ENCODE measurements around the gene TPRN. TPM values are rescaled to one million over a fixed set of nuclear protein-coding genes. Genes with fewer than 3 reads are reported as not detected.

Gene TPRN
- total RNA-seq, 1 experiment from 2014 or later, result 20.3 TPM

DNA sequence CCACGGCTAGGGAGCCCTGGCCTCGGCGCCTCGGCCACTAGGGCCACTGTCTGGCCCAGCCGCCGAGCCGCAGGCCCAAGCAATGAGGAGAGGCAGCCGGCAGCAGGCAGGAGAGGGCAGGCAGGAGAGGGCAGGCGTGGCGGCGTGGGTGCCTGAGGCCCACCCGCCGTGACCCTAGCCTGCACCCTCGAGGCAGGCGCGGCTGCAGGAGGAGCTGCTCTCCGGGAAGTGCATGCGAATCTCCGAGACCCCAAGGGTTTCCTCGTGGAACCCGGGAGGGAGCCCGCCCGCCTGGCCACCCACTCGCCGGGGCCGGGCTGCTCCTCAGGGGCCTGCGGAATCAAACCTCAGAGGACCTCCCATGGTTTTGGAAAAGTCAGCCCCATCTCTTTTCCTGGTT lies 52.3 kb downstream of the TPRN start:
- Mint-ChIP-seq H3K9me3 (ENCODE audit: low read depth, unreplicated experiment) (peaks cover 2% of the 10 kb centered on the region), H3K4me3 (ENCODE audit: low read depth, unreplicated experiment) (no peak overlapping the region), H3K4me1 (ENCODE audit: low read depth, unreplicated experiment) (no peaks in the 10 kb centered on the region), H3K27ac (ENCODE audit: unreplicated experiment) (no peak overlapping the region), H3K36me3 (ENCODE audit: insufficient read depth, unreplicated experiment) (peaks cover 6% of the 10 kb centered on the region), H3K27me3 (ENCODE audit: unreplicated experiment) (peaks cover 44% of the 10 kb centered on the region)
- TF ChIP-seq, protein P1, sequence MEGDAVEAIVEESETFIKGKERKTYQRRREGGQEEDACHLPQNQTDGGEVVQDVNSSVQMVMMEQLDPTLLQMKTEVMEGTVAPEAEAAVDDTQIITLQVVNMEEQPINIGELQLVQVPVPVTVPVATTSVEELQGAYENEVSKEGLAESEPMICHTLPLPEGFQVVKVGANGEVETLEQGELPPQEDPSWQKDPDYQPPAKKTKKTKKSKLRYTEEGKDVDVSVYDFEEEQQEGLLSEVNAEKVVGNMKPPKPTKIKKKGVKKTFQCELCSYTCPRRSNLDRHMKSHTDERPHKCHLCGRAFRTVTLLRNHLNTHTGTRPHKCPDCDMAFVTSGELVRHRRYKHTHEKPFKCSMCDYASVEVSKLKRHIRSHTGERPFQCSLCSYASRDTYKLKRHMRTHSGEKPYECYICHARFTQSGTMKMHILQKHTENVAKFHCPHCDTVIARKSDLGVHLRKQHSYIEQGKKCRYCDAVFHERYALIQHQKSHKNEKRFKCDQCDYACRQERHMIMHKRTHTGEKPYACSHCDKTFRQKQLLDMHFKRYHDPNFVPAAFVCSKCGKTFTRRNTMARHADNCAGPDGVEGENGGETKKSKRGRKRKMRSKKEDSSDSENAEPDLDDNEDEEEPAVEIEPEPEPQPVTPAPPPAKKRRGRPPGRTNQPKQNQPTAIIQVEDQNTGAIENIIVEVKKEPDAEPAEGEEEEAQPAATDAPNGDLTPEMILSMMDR (IDR thresholded peaks at IDR 0.05; ENCODE audit: unreplicated experiment), result no peak
- CTCF ChIA-PET, result no interaction called here
- BruUV-seq (replicated peaks), result no TSS peak
- intact Hi-C loops (cut with micrococcal nuclease; ENCODE audit: unreplicated experiment), result no loop called here
- DNase-seq, result no peak

DNA sequence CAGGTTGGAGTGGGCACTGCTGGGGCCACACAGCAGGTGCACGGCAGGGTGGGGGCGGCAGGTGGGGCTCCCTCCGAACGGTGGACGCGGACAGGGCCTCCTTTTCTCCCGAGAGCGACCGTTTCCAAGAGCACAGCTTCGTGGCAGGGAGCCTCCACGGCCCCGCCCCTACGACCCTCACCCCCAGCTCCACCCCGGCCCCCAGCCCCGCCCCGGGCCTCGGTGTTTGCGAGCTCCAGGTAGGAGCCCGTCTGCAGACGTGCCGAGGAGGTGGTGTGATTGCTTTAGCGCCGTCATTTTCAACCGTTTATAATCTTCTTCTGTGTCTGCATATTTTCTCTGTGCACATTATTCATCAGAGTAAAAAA lies 52.8 kb downstream of the TPRN start:
- intact Hi-C loops (cut with micrococcal nuclease; ENCODE audit: unreplicated experiment), result no loop called here
- Mint-ChIP-seq H3K4me1 (ENCODE audit: low read depth, unreplicated experiment) (no peaks in the 10 kb centered on the region), H3K27ac (ENCODE audit: unreplicated experiment) (no peak overlapping the region), H3K27me3 (ENCODE audit: unreplicated experiment) (peaks cover 49% of the 10 kb centered on the region), H3K36me3 (ENCODE audit: insufficient read depth, unreplicated experiment) (peaks cover 6% of the 10 kb centered on the region), H3K9me3 (ENCODE audit: low read depth, unreplicated experiment) (peaks cover 2% of the 10 kb centered on the region), H3K4me3 (ENCODE audit: low read depth, unreplicated experiment) (no peak overlapping the region)
- DNase-seq, result no peak
- no TSS peak for BruUV-seq (replicated peaks)
- CTCF ChIA-PET, result no interaction called here
- TF ChIP-seq, protein P1 (IDR thresholded peaks at IDR 0.05; ENCODE audit: unreplicated experiment), result no peak

DNA sequence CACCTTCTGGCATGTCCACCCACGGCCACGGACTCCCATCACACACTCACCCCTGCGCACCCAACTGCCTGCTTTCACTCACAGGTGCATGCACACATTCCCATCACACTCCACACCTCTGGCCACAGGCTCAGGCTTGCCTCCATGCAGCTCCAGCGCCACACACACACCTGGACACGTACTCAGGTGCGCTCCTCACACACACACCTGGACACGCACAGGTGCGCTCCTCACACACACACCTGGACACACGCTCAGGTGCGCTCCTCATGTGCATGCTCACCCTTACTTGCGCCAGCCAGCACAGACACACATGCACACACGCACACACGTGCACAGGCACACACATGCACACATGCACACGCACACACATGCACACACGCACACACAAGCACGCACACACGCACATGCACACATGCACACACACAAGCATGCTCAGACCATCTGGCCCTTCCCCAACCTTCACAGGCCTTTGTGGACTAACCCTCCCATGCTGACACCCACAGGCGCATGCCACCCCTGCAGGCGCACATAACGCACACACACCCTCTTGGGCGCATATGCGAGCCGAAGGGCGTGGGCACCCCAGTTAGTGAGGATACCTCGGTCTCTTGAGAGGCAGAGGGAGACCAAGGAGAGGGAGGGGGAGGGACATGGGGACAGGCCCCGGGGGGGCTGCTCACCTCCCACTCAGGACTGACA lies 53.3 kb downstream of the TPRN start:
- H3K9me3 Mint-ChIP-seq (ENCODE audit: low read depth, unreplicated experiment), result peaks cover 2% of the 10 kb centered on the region
- no peak overlapping the region for H3K4me3 Mint-ChIP-seq (ENCODE audit: low read depth, unreplicated experiment)
- peaks cover 54% of the 10 kb centered on the region for H3K27me3 Mint-ChIP-seq (ENCODE audit: unreplicated experiment)
- H3K27ac Mint-ChIP-seq (ENCODE audit: unreplicated experiment), result no peak overlapping the region
- no TSS peak for BruUV-seq (replicated peaks)
- no peak for DNase-seq
- no peaks in the 10 kb centered on the region for H3K4me1 Mint-ChIP-seq (ENCODE audit: low read depth, unreplicated experiment)
- CTCF ChIA-PET, result interaction anchor here (0.5 kb wide), 1 partner anchor 52 kb away, joined by 4 read pairs; no protein-coding TSS in a partner anchor
- intact Hi-C loops (cut with micrococcal nuclease; ENCODE audit: unreplicated experiment), result no loop called here
- H3K36me3 Mint-ChIP-seq (ENCODE audit: insufficient read depth, unreplicated experiment), result peaks cover 6% of the 10 kb centered on the region
- TF ChIP-seq, protein P1 (IDR thresholded peaks at IDR 0.05; ENCODE audit: unreplicated experiment), result no peak

DNA sequence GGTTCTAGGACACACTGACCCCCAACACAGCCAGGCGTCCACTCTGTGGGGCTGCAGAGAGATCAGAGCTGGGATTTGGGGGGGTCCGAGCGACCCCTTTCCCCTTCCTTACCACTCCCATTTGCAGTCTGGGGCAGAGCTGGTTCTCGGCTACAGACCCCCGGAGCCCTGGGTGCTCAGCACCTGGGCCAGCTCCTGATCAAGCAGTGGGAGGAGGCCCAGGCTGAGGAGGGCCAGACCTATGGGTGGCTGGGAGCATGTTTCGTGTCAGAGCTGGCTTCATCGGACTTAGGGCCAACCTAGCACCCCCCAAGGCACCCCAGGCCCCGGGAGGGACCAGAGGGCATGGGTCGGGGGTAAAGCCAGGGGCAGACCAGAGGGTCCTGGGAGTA lies 54.0 kb downstream of the TPRN start:
- Mint-ChIP-seq H3K36me3 (ENCODE audit: insufficient read depth, unreplicated experiment) (peaks cover 6% of the 10 kb centered on the region), H3K4me3 (ENCODE audit: low read depth, unreplicated experiment) (no peak overlapping the region), H3K27ac (ENCODE audit: unreplicated experiment) (no peak overlapping the region), H3K4me1 (ENCODE audit: low read depth, unreplicated experiment) (no peaks in the 10 kb centered on the region), H3K9me3 (ENCODE audit: low read depth, unreplicated experiment) (peaks cover 2% of the 10 kb centered on the region), H3K27me3 (ENCODE audit: unreplicated experiment) (peaks cover 61% of the 10 kb centered on the region)
- CTCF ChIA-PET, result no interaction called here
- BruUV-seq (replicated peaks), result no TSS peak
- intact Hi-C loops (cut with micrococcal nuclease; ENCODE audit: unreplicated experiment), result no loop called here
- no peak for DNase-seq
- TF ChIP-seq, protein P1 (IDR thresholded peaks at IDR 0.05; ENCODE audit: unreplicated experiment), result no peak
